Esophagus (tissue), 2 donors: ENCODE measurements around the gene TUBB2A. TPM values are rescaled to one million over a fixed set of nuclear protein-coding genes. Genes with fewer than 3 reads are reported as not detected.
"Not testable (repeated sequence)": the region's sequence is repeated elsewhere in the genome, so short reads cannot be mapped to it uniquely, and the experiment has no call there.

ENCODE experiments used
- H3K27ac ChIP-seq, 2 donors: one replicate each; pipeline ENCODE4 v1.5.1; 2013; ENCODE audit warnings: low read depth in 2 of 2, mild to moderate bottlenecking in 2 of 2, inconsistent platforms in 1 of 2, low read length in 1 of 2, moderate library complexity in 1 of 2
- H3K27me3 ChIP-seq, 2 donors: one replicate each; pipeline ENCODE4 v1.6.1; 2013; ENCODE audit warnings: low read length in 2 of 2, control low read depth in 1 of 2, mild to moderate bottlenecking in 1 of 2; ENCODE audit not compliant: insufficient read depth in 2 of 2, control insufficient read depth in 1 of 2
- H3K36me3 ChIP-seq, 2 donors: one replicate each; pipeline ENCODE4 v1.6.1; 2013; ENCODE audit warnings: low read length in 1 of 2; ENCODE audit not compliant: control insufficient read depth in 2 of 2, insufficient read depth in 2 of 2
- H3K4me1 ChIP-seq, 2 donors: one replicate each; pipeline ENCODE4 v1.6.1; 2013; ENCODE audit warnings: low read length in 1 of 2; ENCODE audit not compliant: control insufficient read depth in 2 of 2, insufficient read depth in 2 of 2
- H3K4me3 ChIP-seq, 2 donors: one replicate each; pipeline ENCODE4 v1.5.1; 2013; ENCODE audit warnings: low read length in 2 of 2, mild to moderate bottlenecking in 2 of 2, low read depth in 1 of 2, moderate library complexity in 1 of 2
- H3K9me3 ChIP-seq, 2 donors: one replicate each; pipeline ENCODE4 v1.6.1; 2013; ENCODE audit warnings: mild to moderate bottlenecking in 2 of 2, low read depth in 1 of 2, low read length in 1 of 2, moderate library complexity in 1 of 2; ENCODE audit not compliant: control insufficient read depth in 2 of 2, insufficient read depth in 1 of 2
- WGBS, 2 donors: extraction: QIAGEN DNeasy Blood & Tissue Kit; methylation state at CpG; one replicate each; pipeline ENCODE4 v1.1.7; 2013; 5-methylcytosine and 5-hydroxymethylcytosine counted together
- polyA plus RNA-seq, 2 donors: library from polyadenylated mRNA; stranded (reverse); fragments of 200-250 nt; gene quantifications; one replicate each; pipeline ENCODE4 v1.2.3, GENCODE V29; 2013
- donor health status: healthy with polysubstance abuse.
- donor health status: Bipolar disorder and iron deficiency.

Gene TUBB2A
- polyA plus RNA-seq, 2 donors: 23.3 to 115 TPM

GRCh38 chr6:3159805-3160781 lies 2.7 kb upstream of the TUBB2A start:
- Histone ChIP-seq H3K27me3 (no peaks in the 10 kb centered on the region), H3K36me3 (no peaks in the 10 kb centered on the region), H3K9me3 (no peaks in the 10 kb centered on the region), H3K4me3 (no peak overlapping the region), H3K27ac (peak overlapping the region; percentile 86 to 94), H3K4me1 (peaks cover 0 to 2% of the 10 kb centered on the region in 2 donors)
- WGBS, 2 donors: 35 to 39% methylated on average over 31 of the region's 31 CpGs

GRCh38 chr6:3156184-3157130 lies 887 bp downstream of the TUBB2A start:
- WGBS, 2 donors: 9 to 11% methylated on average over 27 to 29 of the region's 32 CpGs

GRCh38 chr6:3155416-3155815 lies 1.9 kb downstream of the TUBB2A start:
- H3K27ac ChIP-seq: peak overlapping the region in 1 of 2 donors; percentile 53
- not testable (repeated sequence) for H3K4me3 ChIP-seq, H3K27me3 ChIP-seq, H3K4me1 ChIP-seq, H3K36me3 ChIP-seq, H3K9me3 ChIP-seq
- 55 to 57% methylated on average over 5 to 6 of the region's 6 CpGs for WGBS, 2 donors

More at GRCh38 chr6:3156184-3157130, 887 bp downstream of the TUBB2A start:
- H3K4me1 ChIP-seq, H3K9me3 ChIP-seq, H3K36me3 ChIP-seq, H3K27me3 ChIP-seq: not testable (repeated sequence)
- peak overlapping the region; percentile 44 to 91 for H3K27ac ChIP-seq
- peak overlapping the region; percentile 80 to 85 for H3K4me3 ChIP-seq

GRCh38 chr6:3152689-3153088 lies 4.7 kb downstream of the TUBB2A start:
- WGBS, 2 donors: 81 to 82% methylated on average over 3 of the region's 3 CpGs
- Histone ChIP-seq H3K36me3 (peaks cover 3 to 5% of the 10 kb centered on the region in 2 donors), H3K4me3 (no peak overlapping the region), H3K27ac (no peak overlapping the region), H3K9me3 (no peaks in the 10 kb centered on the region), H3K27me3 (no peaks in the 10 kb centered on the region), H3K4me1 (peaks cover 0 to 2% of the 10 kb centered on the region in 2 donors)

GRCh38 chr6:3151691-3152090 lies 5.7 kb downstream of the TUBB2A start:
- WGBS, 2 donors: 68 to 69% methylated on average over 5 of the region's 5 CpGs
- H3K27me3 ChIP-seq: no peaks in the 10 kb centered on the region
- H3K9me3 ChIP-seq: no peaks in the 10 kb centered on the region
- H3K36me3 ChIP-seq: peaks cover 3 to 5% of the 10 kb centered on the region in 2 donors
- H3K4me1 ChIP-seq: peaks cover 0 to 2% of the 10 kb centered on the region in 2 donors
- H3K27ac ChIP-seq: no peak overlapping the region
- no peak overlapping the region for H3K4me3 ChIP-seq

- Histone ChIP-seq H3K27me3 (no peaks in the 10 kb centered on the region), H3K36me3 (peaks cover 5 to 10% of the 10 kb centered on the region in 2 donors), H3K9me3 (no peaks in the 10 kb centered on the region), H3K4me3 (no peak overlapping the region), H3K27ac (no peak overlapping the region), H3K4me1 (no peaks in the 10 kb centered on the region)
- 85 to 89% methylated on average over 6 of the region's 6 CpGs for WGBS, 2 donors
These were observed 9.2 kb downstream of the TUBB2A start for GRCh38 chr6:3147914-3148757.

GRCh38 chr6:3144571-3144970 lies 12.8 kb downstream of the TUBB2A start:
- Histone ChIP-seq H3K27ac (no peak overlapping the region), H3K9me3 (no peaks in the 10 kb centered on the region), H3K4me1 (no peaks in the 10 kb centered on the region), H3K27me3 (no peaks in the 10 kb centered on the region), H3K4me3 (no peak overlapping the region), H3K36me3 (peaks cover 5 to 14% of the 10 kb centered on the region in 2 donors)
- whole genome bisulfite sequencing, 2 donors: 82 to 86% methylated on average over 8 of the region's 8 CpGs

- Histone ChIP-seq H3K36me3 (peaks cover 2 to 11% of the 10 kb centered on the region in 2 donors), H3K27me3 (no peaks in the 10 kb centered on the region), H3K4me1 (no peaks in the 10 kb centered on the region), H3K9me3 (no peaks in the 10 kb centered on the region), H3K4me3 (no peak overlapping the region), H3K27ac (no peak overlapping the region)
- 88 to 89% methylated on average over 6 of the region's 6 CpGs for WGBS, 2 donors
These were observed 14.2 kb downstream of the TUBB2A start for GRCh38 chr6:3143158-3143557.

GRCh38 chr6:3142536-3142935 lies 14.8 kb downstream of the TUBB2A start:
- H3K4me1 ChIP-seq: no peaks in the 10 kb centered on the region
- peaks cover 2 to 10% of the 10 kb centered on the region in 2 donors for H3K36me3 ChIP-seq
- no peak overlapping the region for H3K4me3 ChIP-seq
- H3K9me3 ChIP-seq: no peaks in the 10 kb centered on the region
- no peaks in the 10 kb centered on the region for H3K27me3 ChIP-seq
- H3K27ac ChIP-seq: no peak overlapping the region
